Neural progenitor cell (in vitro differentiated cells): ENCODE results near the gene FFAR2. TPM values are rescaled to one million over a fixed set of nuclear protein-coding genes. Genes with fewer than 3 reads are reported as not detected.
"Not testable (repeated sequence)": the region's sequence is repeated elsewhere in the genome, so short reads cannot be mapped to it uniquely, and the experiment has no call there.

Experiments
- DNase-seq: peaks from one replicate; pipeline ENCODE4 v3.0.0-alpha.2; 2016; ENCODE audit warnings: low spot score
- H2AFZ ChIP-seq: fragments of 200-600 bp; sonication (generic); replicated peaks from 2 replicates; pipeline ENCODE4 v1.6.1; 2016; ENCODE audit warnings: antibody characterized with exemption
- H3F3A ChIP-seq: fragments of 200-600 bp; sonication (generic); 2 replicates; pipeline ENCODE4 v1.6.1; 2016; ENCODE audit warnings: antibody characterized with exemption, low read depth
- H3K27ac ChIP-seq: fragments of 200-600 bp; sonication (generic); 2 replicates; pipeline ENCODE4 v1.5.1; 2016; ENCODE audit warnings: mild to moderate bottlenecking
- H3K27me3 ChIP-seq: fragments of 200-600 bp; sonication (generic); 2 replicates; pipeline ENCODE4 v1.6.1; 2016; ENCODE audit warnings: mild to moderate bottlenecking, moderate library complexity
- H3K36me3 ChIP-seq: fragments of 200-600 bp; sonication (generic); 2 replicates; pipeline ENCODE4 v1.5.1; 2016
- H3K4me1 ChIP-seq: fragments of 200-600 bp; sonication (generic); 2 replicates; pipeline ENCODE4 v1.6.1; 2016; ENCODE audit warnings: mixed run types
- H3K4me2 ChIP-seq: fragments of 200-600 bp; sonication (generic); 2 replicates; pipeline ENCODE4 v1.6.1; 2016
- H3K4me3 ChIP-seq: fragments of 200-600 bp; sonication (generic); 2 replicates; pipeline ENCODE4 v1.5.1; 2016
- H3K79me2 ChIP-seq: fragments of 200-600 bp; sonication (generic); 2 replicates; pipeline ENCODE4 v1.6.1; 2016; ENCODE audit warnings: low read depth
- H3K9ac ChIP-seq: fragments of 200-600 bp; sonication (generic); 2 replicates; pipeline ENCODE4 v1.6.1; 2016
- H3K9me3 ChIP-seq: fragments of 200-600 bp; sonication (generic); 2 replicates; pipeline ENCODE4 v1.5.1; 2016; ENCODE audit warnings: low read depth
- H4K20me1 ChIP-seq: fragments of 200-600 bp; sonication (generic); 2 replicates; pipeline ENCODE4 v1.6.1; 2016; ENCODE audit warnings: low read depth
- H3K27ac Mint-ChIP-seq: 3 replicates; pipeline ENCODE4 v1.8.0; 2021; ENCODE audit warnings: mixed read lengths
- H3K27me3 Mint-ChIP-seq: 2 replicates; pipeline ENCODE4 v1.8.0; 2022; ENCODE audit warnings: low read depth, mild to moderate bottlenecking, inconsistent platforms, moderate library complexity, mixed read lengths; ENCODE audit not compliant: insufficient read depth
- H3K36me3 Mint-ChIP-seq: 3 replicates; pipeline ENCODE4 v1.8.0; 2021; ENCODE audit warnings: mixed read lengths
- H3K4me1 Mint-ChIP-seq: 3 replicates; pipeline ENCODE4 v1.8.0; 2021; ENCODE audit warnings: mixed read lengths
- H3K4me3 Mint-ChIP-seq: 3 replicates; pipeline ENCODE4 v1.8.0; 2021; ENCODE audit warnings: mild to moderate bottlenecking, moderate library complexity, mixed read lengths
- H3K9me3 Mint-ChIP-seq: 3 replicates; pipeline ENCODE4 v1.8.0; 2020; ENCODE audit warnings: mixed read lengths
- EZH2 ChIP-seq: fragments of 200-600 bp; sonication (generic); IDR thresholded peaks from 2 replicates; pipeline ENCODE4 v1.6.1; 2017; ENCODE audit warnings: antibody characterized with exemption, mild to moderate bottlenecking, moderate library complexity
- EZH2phosphoT487 ChIP-seq: fragments of 200-600 bp; sonication (generic); IDR thresholded peaks from 2 replicates; pipeline ENCODE4 v1.6.1; 2017; ENCODE audit warnings: antibody characterized with exemption
- total RNA-seq: library from RNA; depleted of rRNA; stranded (reverse); fragments of >200 nt; gene quantifications from 2 replicates; pipeline ENCODE4 v1.2.3, GENCODE V29; 2015; ENCODE audit warnings: low replicate concordance
- TF ChIP-seq, protein P1 (sequence below): fragments of 200-600 bp; sonication (generic); IDR thresholded peaks from 2 replicates; pipeline ENCODE4 v1.5.1; 2017; ENCODE audit warnings: antibody characterized with exemption, mild to moderate bottlenecking

Gene FFAR2
- total RNA-seq, 1 donor from 2014 or later: not detected

DNA sequence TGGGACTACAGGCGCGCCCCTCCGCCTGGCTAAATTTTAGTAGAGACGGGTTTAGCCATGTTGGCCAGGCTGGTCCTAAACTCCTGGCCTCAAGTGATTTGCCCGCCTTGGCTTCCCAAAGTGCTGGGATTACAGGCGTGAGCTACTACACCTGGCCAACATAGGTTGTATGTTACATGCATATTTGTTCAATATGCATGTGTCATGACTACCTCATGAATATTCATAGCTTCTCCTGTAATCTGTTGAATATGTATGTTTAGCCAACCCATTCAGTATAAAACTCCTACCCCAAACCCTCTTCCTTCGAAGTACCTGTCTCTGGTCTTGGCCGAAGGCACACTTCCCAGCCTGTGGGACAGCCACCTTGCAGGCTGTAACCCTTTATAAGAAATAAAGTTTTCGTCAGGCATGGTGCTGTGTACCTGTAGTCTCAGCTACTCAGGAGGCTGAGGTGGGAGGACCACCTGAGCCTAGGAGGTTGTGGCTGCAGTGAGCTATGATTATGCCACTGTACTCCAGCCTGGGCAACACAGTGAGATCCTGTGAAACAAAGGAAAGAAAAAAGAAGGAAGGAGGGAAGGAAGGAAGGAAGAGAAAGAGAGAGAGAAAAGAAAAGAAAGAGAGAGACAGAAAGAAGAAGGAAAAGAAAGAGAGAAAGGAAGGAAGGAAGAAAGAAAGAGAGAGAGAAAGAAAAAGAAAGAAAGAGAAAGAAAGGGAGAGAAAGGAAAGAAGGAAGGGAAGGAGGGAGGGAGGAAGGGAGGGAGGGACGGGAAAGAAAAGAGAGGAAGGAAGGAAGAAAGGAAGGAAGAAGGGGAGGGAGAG is 47.9 kb upstream of the FFAR2 start:
- no peaks in the 10 kb centered on the region for H3K27me3 Mint-ChIP-seq
- H3K36me3 ChIP-seq: no peaks in the 10 kb centered on the region
- no peaks in the 10 kb centered on the region for H3K36me3 Mint-ChIP-seq
- H3K4me2 ChIP-seq: no peak overlapping the region
- DNase-seq: no peak
- no peak overlapping the region for H3K27ac Mint-ChIP-seq
- no peak overlapping the region for H2AFZ ChIP-seq
- H3K9me3 Mint-ChIP-seq: peaks cover 3% of the 10 kb centered on the region
- H3K9me3 ChIP-seq: no peaks in the 10 kb centered on the region
- H3K79me2 ChIP-seq: no peaks in the 10 kb centered on the region
- no peak overlapping the region for H3K9ac ChIP-seq
- no peak overlapping the region for H3K27ac ChIP-seq
- H3K4me1 ChIP-seq: no peaks in the 10 kb centered on the region
- H3K4me3 ChIP-seq: no peak overlapping the region
- no peak overlapping the region for H3K4me3 Mint-ChIP-seq
- TF ChIP-seq EZH2: no peak
- TF ChIP-seq, protein P1, sequence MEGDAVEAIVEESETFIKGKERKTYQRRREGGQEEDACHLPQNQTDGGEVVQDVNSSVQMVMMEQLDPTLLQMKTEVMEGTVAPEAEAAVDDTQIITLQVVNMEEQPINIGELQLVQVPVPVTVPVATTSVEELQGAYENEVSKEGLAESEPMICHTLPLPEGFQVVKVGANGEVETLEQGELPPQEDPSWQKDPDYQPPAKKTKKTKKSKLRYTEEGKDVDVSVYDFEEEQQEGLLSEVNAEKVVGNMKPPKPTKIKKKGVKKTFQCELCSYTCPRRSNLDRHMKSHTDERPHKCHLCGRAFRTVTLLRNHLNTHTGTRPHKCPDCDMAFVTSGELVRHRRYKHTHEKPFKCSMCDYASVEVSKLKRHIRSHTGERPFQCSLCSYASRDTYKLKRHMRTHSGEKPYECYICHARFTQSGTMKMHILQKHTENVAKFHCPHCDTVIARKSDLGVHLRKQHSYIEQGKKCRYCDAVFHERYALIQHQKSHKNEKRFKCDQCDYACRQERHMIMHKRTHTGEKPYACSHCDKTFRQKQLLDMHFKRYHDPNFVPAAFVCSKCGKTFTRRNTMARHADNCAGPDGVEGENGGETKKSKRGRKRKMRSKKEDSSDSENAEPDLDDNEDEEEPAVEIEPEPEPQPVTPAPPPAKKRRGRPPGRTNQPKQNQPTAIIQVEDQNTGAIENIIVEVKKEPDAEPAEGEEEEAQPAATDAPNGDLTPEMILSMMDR: no peak
- TF ChIP-seq EZH2phosphoT487: no peak
- no peaks in the 10 kb centered on the region for H3F3A ChIP-seq
- peaks cover under 1% of the 10 kb centered on the region for H3K4me1 Mint-ChIP-seq
- H3K27me3 ChIP-seq: no peaks in the 10 kb centered on the region
- H4K20me1 ChIP-seq: no peaks in the 10 kb centered on the region

DNA sequence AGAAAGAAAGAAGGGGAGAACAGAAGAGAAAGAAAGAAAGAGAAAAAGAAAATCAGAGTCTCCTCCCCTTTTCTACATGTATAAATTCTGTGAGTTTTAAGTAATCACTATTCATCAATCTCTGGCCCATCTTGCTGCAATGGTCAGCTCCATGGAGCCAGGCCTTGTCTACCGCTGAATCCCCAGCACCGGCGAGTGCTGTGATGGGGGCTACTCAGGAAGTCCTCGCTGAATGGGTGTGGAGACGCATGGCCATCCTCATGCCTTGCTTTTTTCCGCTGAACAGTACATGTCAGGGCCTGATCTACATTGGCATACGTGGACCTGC is 47.3 kb upstream of the FFAR2 start:
- Histone ChIP-seq H3K4me1 (no peaks in the 10 kb centered on the region), H3F3A (no peaks in the 10 kb centered on the region), H2AFZ (no peak overlapping the region), H3K9ac (no peak overlapping the region), H3K36me3 (no peaks in the 10 kb centered on the region), H3K27me3 (no peaks in the 10 kb centered on the region), H3K4me2 (no peak overlapping the region), H3K27ac (no peak overlapping the region), H4K20me1 (no peaks in the 10 kb centered on the region), H3K79me2 (no peaks in the 10 kb centered on the region), H3K9me3 (no peaks in the 10 kb centered on the region), H3K4me3 (no peak overlapping the region)
- Mint-ChIP-seq H3K27ac (no peak overlapping the region), H3K4me3 (no peak overlapping the region), H3K27me3 (no peaks in the 10 kb centered on the region), H3K9me3 (peaks cover 6% of the 10 kb centered on the region), H3K36me3 (no peaks in the 10 kb centered on the region), H3K4me1 (peaks cover 4% of the 10 kb centered on the region)
- no peak for TF ChIP-seq EZH2phosphoT487
- TF ChIP-seq EZH2: no peak
- TF ChIP-seq, protein P1: no peak
- DNase-seq: no peak

DNA sequence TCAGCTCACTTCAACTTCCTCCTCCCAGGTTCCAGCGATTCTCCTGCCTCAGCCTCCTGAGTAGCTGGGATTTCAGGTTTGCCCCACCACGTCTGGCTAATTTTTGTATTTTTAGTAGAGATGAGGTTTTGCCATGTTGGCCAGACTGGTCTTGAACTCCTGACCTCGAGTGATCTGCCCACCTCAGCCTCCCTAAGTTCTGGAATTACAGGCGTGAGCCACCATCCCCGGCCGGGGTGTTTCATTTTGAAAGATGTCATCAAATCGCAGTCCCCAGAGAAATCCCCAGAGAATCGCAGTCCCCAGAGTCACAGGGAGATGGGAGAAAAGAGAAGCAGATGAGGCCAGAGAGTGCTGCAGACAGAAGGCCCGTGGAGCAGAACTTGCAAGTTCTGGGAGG is 46.6 kb upstream of the FFAR2 start:
- H3K27ac Mint-ChIP-seq: not testable (repeated sequence)

DNA sequence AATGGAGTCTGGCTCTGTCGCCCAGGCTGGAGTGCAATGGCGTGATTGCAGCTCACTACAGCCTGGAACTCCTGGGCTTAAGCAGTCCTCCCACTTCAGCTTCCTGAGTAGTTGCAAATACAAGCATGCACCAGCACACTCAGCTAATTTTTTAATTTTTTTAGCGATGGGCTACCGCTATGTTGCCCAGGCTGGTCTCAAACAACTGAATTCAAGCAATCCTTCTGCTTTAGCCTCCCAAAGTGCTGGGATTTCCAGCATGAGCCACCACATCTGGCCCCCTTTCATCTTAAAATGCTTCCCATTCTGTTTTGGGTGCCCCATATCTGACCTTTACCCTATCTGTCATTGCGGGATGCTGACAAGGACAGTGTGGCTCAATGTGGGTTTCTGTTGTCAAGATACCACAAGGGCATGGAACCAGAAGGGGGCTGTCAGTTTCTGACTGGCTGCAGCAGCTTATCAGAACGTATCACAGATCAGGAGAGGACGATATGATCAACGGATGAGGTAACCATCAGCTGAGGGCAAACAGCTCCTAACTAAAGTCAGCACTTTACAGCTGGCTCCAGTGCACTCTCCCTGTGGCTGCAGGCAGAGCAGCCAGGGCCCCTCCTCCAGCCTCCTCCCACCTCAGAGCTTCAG is 44.8 kb upstream of the FFAR2 start:
- Mint-ChIP-seq H3K27ac (no peak overlapping the region), H3K4me3 (no peak overlapping the region), H3K27me3 (peaks cover 3% of the 10 kb centered on the region), H3K4me1 (peaks cover 4% of the 10 kb centered on the region), H3K9me3 (peaks cover 8% of the 10 kb centered on the region), H3K36me3 (no peaks in the 10 kb centered on the region)
- Histone ChIP-seq H3K9me3 (no peaks in the 10 kb centered on the region), H3K4me3 (no peak overlapping the region), H3F3A (no peaks in the 10 kb centered on the region), H3K79me2 (no peaks in the 10 kb centered on the region), H3K27me3 (no peaks in the 10 kb centered on the region), H3K9ac (no peak overlapping the region), H4K20me1 (no peaks in the 10 kb centered on the region), H3K4me1 (no peaks in the 10 kb centered on the region), H3K36me3 (no peaks in the 10 kb centered on the region), H3K27ac (no peak overlapping the region), H2AFZ (no peak overlapping the region), H3K4me2 (no peak overlapping the region)
- TF ChIP-seq, protein P1: no peak
- TF ChIP-seq EZH2phosphoT487 (no peak), EZH2 (no peak)
- DNase-seq: no peak

More for the DNA sequence above, 46.6 kb upstream of the FFAR2 start:
- not testable (repeated sequence) for H3K27ac ChIP-seq, H3K36me3 ChIP-seq, H3K9me3 Mint-ChIP-seq, H3K4me1 Mint-ChIP-seq, H3K27me3 Mint-ChIP-seq, H3K9me3 ChIP-seq, H3K27me3 ChIP-seq, H3K4me3 Mint-ChIP-seq, H2AFZ ChIP-seq, H3K4me2 ChIP-seq, H3K4me1 ChIP-seq, H3K79me2 ChIP-seq, H3F3A ChIP-seq, H3K4me3 ChIP-seq, H3K36me3 Mint-ChIP-seq, DNase-seq, H4K20me1 ChIP-seq, H3K9ac ChIP-seq
